Stimulated activated CD8-positive, alpha-beta memory T cell treated with anti-CD3 and anti-CD28 coated beads, Interleukin-7, amount 100 ng/mL, for 24 hours (primary cell): Measurements from ENCODE around the gene ITLN1.
A peak's percentile ranks its signal among the peaks of the same experiment; 100 is the strongest.

Source experiments
- DNase-seq: peaks from one replicate; pipeline ENCODE4 v3.0.0-alpha.2; 2020; ENCODE audit warnings: low read depth

The ITLN1 gene

GRCh38 chr1:160858097-160858496 lies 26.9 kb downstream of the ITLN1 start:
- no peak for DNase-seq

DNA sequence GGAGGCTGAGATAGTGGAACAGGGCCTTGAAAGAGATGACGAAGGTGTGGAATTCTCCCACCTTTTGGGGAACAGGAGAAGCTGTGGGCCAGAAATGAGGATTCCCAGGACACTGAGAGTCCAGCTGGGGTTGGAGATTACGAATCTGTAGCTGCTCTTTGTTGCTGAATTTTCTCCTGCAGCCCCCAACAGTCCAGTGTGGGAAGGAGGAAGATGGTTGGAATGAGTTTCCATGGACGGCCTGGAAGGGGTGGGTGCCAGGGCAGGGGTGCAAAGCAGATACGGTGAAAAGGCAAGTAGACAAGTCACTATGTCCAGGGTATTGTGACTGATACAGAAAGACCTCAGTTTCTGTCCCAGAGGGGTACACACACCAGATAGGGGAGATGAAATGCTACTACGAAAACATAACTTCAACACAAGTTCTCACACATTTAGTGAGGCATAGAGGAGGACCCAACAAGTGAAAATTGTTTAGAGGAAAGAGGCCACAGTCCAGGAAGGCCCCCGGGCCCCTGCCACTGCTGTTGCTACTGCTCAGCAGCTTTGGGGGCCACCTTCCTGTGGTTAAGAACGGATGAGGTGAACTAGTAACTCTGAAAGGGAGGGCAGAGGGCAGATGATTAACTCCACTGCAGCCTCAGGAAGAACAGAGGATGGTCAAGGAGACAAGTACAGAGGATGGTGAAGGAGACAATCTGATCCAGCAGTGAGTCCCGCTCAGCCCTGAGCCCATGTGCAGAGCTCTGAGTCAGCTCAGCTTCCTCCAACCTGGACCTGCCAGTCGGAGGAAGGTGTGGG lies 29.6 kb downstream of the ITLN1 start:
- DNase-seq: no peak

DNA sequence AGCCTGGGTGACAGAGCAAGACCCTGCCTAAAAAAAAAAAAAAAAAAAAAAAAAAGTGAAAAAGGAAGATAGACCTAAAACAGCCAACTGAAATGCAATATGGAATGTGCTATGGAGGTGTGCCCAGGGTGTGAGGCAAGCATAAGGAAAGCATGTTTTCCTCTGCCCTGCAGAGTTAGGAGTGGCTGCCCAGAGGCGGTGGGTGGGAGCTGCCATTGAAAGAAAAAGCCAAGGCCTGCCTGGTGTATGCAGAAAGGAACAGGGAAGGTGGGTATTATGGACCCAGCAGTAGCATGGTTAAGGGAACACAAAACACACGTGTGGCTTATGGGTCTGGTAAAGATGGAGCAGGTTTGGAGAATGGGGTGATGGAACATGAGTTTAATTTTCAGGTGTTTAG lies 31.2 kb downstream of the ITLN1 start:
- no peak for DNase-seq

- no peak for DNase-seq
These were observed 32.0 kb downstream of the ITLN1 start for GRCh38 chr1:160853014-160853413.

- no peak for DNase-seq
These were observed 34.0 kb downstream of the ITLN1 start for GRCh38 chr1:160850993-160851392.

DNA sequence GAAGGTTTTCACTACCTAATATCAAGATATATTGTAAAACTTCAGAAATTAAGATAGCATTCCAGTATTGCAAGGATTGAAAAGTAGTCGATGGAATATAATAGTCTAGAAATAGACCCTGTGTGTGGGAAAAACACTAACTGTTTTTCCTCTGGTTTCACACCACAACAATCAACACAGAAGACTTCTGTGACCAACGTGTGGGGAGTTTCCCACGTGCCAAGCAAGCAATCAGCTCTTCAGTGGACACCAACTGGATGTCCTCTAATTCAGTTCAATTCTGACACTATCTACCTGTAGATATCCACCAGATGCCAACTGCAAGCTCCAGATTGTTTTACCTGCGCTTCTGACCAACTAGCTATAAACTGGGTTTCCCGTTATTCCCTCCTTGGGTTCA lies 34.4 kb downstream of the ITLN1 start:
- DNase-seq: no peak

DNA sequence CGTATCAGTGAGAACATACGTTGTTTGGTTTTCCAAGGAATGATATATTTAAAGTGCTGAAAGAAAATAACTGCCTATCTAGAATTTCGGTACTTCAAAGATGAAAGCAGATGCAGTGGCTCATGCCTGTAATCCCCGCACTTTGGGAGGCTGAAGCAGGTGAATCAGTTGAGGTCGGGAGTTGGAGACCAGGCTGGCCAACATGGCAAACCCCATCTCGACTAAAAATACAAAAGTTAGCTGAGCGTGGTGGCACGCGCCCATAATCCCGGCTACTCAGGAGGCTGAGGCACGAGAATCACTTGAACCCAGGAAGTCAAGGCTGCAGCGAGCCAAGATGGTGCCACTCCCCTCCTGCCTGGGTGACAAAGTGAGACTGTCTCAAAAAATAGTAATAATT lies 38.7 kb downstream of the ITLN1 start:
- DNase-seq: no peak

- DNase-seq: no peak
These were observed 40.3 kb downstream of the ITLN1 start for GRCh38 chr1:160844447-160845232.

DNA sequence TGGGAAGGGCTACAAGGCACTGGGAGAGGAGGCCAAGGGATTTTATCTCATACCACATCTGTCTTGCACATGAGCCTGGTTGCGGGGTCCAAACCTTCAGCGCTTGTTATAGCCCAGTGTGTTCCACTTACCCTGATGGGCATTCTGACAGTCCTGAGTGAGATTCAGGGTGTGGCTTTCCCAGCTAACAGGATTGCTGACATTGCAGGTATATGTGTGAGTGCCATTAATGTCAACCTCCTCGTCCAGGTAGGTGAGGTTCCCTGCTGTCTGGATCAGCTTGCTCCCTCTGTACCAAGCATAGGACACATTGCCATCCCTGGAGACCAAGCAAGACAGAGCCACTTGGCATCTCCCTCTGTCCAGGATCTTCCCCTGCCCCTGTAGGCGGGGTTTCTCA lies 43.9 kb downstream of the ITLN1 start:
- no peak for DNase-seq

DNA sequence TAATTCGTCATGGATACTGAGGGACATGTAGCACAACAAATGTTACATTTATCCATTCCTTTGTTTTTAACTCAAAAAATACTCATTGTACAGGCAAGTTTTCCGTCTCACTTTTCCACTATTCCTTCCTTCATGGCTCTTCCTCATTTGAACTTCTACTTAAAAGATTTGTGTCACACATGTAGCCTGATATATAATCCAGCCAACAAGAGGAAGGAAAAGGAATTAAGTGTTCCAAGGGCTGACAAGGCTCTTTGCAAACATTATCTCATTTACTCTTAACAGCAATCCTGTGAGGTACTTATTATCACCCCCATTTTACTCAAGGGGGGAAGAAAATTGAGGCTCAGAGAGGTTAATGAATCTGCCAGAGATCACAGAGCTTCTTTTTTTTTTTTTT lies 45.2 kb downstream of the ITLN1 start:
- DNase-seq: no peak

- DNase-seq: no peak
These were observed 46.1 kb downstream of the ITLN1 start for GRCh38 chr1:160838888-160839287.

- DNase-seq: peak; percentile 56
These were observed 47.3 kb downstream of the ITLN1 start for GRCh38 chr1:160837558-160838205.

- no peak for DNase-seq
These were observed 47.9 kb downstream of the ITLN1 start for GRCh38 chr1:160836981-160837557.

- DNase-seq: no peak
These were observed 48.4 kb downstream of the ITLN1 start for GRCh38 chr1:160836561-160836960.

DNA sequence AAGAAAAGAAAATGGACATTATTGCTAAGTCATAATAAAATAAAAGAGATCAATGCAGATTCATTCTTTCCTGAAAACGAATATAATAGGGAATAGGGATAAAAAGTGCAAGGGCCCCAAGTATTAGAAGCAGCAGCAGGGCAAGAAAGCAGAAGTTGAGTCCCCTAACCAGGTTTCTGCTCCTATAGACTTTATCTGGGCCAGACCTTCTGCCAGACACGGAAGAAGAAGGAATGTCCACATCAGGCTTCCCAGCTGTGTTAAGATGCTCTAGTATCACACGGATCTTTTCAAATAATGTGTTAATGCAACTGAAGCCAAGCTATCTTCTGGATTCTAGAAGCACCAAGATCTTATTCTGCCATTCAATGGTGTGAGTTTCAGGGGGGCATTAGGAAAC lies 49.2 kb downstream of the ITLN1 start:
- no peak for DNase-seq

DNA sequence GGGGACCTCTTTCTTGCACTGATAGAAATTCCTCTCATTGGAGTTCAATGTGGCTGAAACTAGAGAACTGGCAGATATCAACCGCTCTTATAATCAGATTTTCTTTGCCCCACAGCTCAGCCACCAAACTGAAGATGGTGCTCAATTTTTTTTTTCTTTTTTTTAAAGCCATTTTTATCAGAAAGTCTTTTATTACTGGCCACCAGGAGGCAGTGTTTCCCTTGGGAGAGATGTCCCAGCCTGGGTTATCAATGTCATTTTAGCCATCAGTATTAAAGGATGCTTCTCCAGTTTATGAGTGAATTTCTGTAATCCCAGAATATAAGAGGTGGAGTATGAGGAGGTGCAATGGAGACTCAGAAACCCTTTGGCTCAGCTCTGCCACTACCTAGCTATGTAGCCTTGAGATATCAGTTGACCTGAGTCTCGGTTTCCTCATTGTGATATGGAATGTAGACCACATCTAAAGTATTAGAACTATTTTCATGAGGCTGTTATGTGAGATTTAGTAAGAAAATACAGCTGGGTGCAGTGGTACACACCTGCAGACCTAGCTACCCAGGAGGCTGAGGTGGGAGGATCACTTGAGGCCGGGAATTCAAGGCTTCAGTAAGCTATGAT lies 49.9 kb downstream of the ITLN1 start:
- DNase-seq: no peak

GRCh38 chr1:160830321-160831153 lies 54.4 kb downstream of the ITLN1 start:
- DNase-seq: peak; percentile 72

- no peak for DNase-seq
These were observed 55.2 kb downstream of the ITLN1 start for GRCh38 chr1:160829766-160830165.

DNA sequence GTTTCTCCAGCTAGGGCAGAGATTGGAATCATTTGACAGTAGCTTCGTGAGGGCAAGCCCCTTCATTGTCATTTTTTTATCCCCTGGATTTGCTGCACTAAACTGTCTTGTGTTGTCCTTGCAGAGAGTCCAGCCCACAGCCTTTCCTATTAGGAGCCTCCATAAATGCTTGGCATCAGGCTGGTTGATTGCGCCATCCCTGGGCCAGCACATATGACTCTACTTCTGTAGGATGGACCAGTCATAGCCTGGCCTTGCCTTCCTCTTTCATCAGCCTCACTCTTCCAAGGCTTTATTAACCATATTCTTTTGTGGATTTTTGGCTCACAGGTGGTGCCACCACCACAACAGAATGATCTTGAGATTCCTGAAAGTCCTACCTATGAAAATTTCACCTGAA lies 57.6 kb downstream of the ITLN1 start:
- DNase-seq: no peak

- DNase-seq: no peak
These were observed 58.4 kb downstream of the ITLN1 start for GRCh38 chr1:160826546-160826945.
